Cardiac fibroblast (primary cell): ENCODE results near the gene AEN.

ENCODE experiments used
- DNase-seq, 2 donors: peaks; one replicate each; pipeline versions ENCODE4 v3.0.0 to v3.0.0-alpha.2; 2010; ENCODE audit warnings: low read depth in 2 of 2
- H3K4me3 ChIP-seq, 2 donors: replicated peaks in 1 of 2; 1 replicate in 1 of 2; 2 replicates in 1 of 2; pipeline ENCODE4 v1.5.1; 2011; ENCODE audit warnings: low read depth in 2 of 2, low read length in 2 of 2, mild to moderate bottlenecking in 2 of 2, moderate library complexity in 1 of 2
- CTCF ChIP-seq: IDR thresholded peaks from one replicate; pipeline ENCODE4 v1.5.1; 2011; ENCODE audit warnings: low read depth, mild to moderate bottlenecking, low read length, inconsistent platforms

AEN gene

GRCh38 chr15:88649753-88650551 lies 28.8 kb downstream of the AEN start:
- DNase-seq: no peak
- TF ChIP-seq CTCF: no peak
- no peak overlapping the region for H3K4me3 ChIP-seq

- DNase-seq: no peak
- TF ChIP-seq CTCF: no peak
- H3K4me3 ChIP-seq: no peak overlapping the region
Measured at GRCh38 chr15:88650556-88650955, 29.4 kb downstream of the AEN start.

GRCh38 chr15:88651136-88651732 lies 30.1 kb downstream of the AEN start:
- H3K4me3 ChIP-seq: no peak overlapping the region
- DNase-seq: no peak
- TF ChIP-seq CTCF: no peak

- TF ChIP-seq CTCF: no peak
- DNase-seq: no peak
- H3K4me3 ChIP-seq: no peak overlapping the region
Measured at GRCh38 chr15:88651971-88652370, 30.8 kb downstream of the AEN start.

GRCh38 chr15:88652456-88653199 lies 31.5 kb downstream of the AEN start:
- no peak for TF ChIP-seq CTCF
- DNase-seq: no peak
- H3K4me3 ChIP-seq: no peak overlapping the region

GRCh38 chr15:88653200-88654064 lies 32.3 kb downstream of the AEN start:
- TF ChIP-seq CTCF: no peak

More at GRCh38 chr15:88653200-88654064, 32.3 kb downstream of the AEN start:
- no peak for DNase-seq
- H3K4me3 ChIP-seq: no peak overlapping the region
